Lung (tissue), 12 donors: Measurements from ENCODE around the gene NECTIN4. TPM values are rescaled to one million over a fixed set of nuclear protein-coding genes. Genes with fewer than 3 reads are reported as not detected.

ENCODE experiments used
- ATAC-seq: fragments of 200-7000 bp; cut with Tn5 transposase; one replicate; pipeline ENCODE4 v1.9.1; 2020; ENCODE audit warnings: moderate number of reproducible peaks; ENCODE audit not compliant: insufficient read depth, low FRiP score
- DNase-seq, 3 donors: peaks; one replicate each; pipeline ENCODE4 v3.0.0-alpha.2; 2013 to 2017
- H3K27ac ChIP-seq, 2 donors: one replicate each; pipeline ENCODE4 v1.5.1; 2013; ENCODE audit warnings: mild to moderate bottlenecking in 2 of 2, moderate library complexity in 2 of 2, control low read depth in 1 of 2, inconsistent platforms in 1 of 2, low read depth in 1 of 2, low read length in 1 of 2
- H3K27me3 ChIP-seq, 3 donors: one replicate each; pipeline ENCODE4 v1.5.1; 2013; ENCODE audit warnings: low read length in 2 of 3; ENCODE audit not compliant: control insufficient read depth in 3 of 3, insufficient read depth in 3 of 3
- H3K36me3 ChIP-seq, 4 donors: one replicate each; pipeline ENCODE4 v1.5.1; 2013; ENCODE audit warnings: low read length in 4 of 4, mild to moderate bottlenecking in 1 of 4, moderate library complexity in 1 of 4; ENCODE audit not compliant: control insufficient read depth in 4 of 4, insufficient read depth in 4 of 4
- H3K4me1 ChIP-seq, 5 donors: one replicate each; pipeline ENCODE4 v1.5.1; 2013; ENCODE audit warnings: low read length in 5 of 5, mild to moderate bottlenecking in 2 of 5, moderate library complexity in 1 of 5; ENCODE audit not compliant: control insufficient read depth in 5 of 5, insufficient read depth in 5 of 5
- H3K4me3 ChIP-seq: one replicate; pipeline ENCODE4 v1.5.1; 2013; ENCODE audit warnings: mild to moderate bottlenecking, control low read depth, moderate library complexity
- H3K9ac ChIP-seq, 2 donors: one replicate each; pipeline ENCODE4 v1.5.1; 2013; ENCODE audit warnings: low read length in 2 of 2, control low read depth in 1 of 2; ENCODE audit not compliant: insufficient read depth in 1 of 2
- H3K9me3 ChIP-seq, 4 donors: one replicate each; pipeline ENCODE4 v1.5.1; 2013; ENCODE audit warnings: low read length in 3 of 4, mild to moderate bottlenecking in 1 of 4, moderate library complexity in 1 of 4; ENCODE audit not compliant: control insufficient read depth in 4 of 4, insufficient read depth in 3 of 4
- WGBS, 2 donors: extraction: QIAGEN DNeasy Blood & Tissue Kit; methylation state at CpG; one replicate each; pipeline ENCODE4 v1.1.7; 2013; 5-methylcytosine and 5-hydroxymethylcytosine counted together
- polyA plus RNA-seq, 2 donors: library from polyadenylated mRNA; stranded (reverse); fragments of 200-250 nt; gene quantifications; one replicate each; pipeline ENCODE4 v1.2.1, GENCODE V29; 2013
- total RNA-seq, 2 donors: library from RNA; depleted of rRNA in 1 of 2; stranded (reverse); fragments of >200 nt in 1 of 2; gene quantifications; one replicate each; pipeline ENCODE4 v1.2.1, GENCODE V29; 2014 to 2021
- TF ChIP-seq, protein P1 (sequence below): IDR thresholded peaks from 2 replicates; pipeline ENCODE4 v1.5.1; 2012; ENCODE audit warnings: mild to moderate bottlenecking; ENCODE audit errors: control extremely low read depth, extremely low read depth
- donor health status: control.
- donor health status: control.
- donor health status: Bipolar disorder and iron deficiency.
- donor health status: healthy.
- donor health status: DM: yes; HTN: yes; CAD: no.

NECTIN4 gene
- total and polyA plus RNA-seq, 4 donors, result 6.2 to 12.5 (median 9.9) TPM

DNA sequence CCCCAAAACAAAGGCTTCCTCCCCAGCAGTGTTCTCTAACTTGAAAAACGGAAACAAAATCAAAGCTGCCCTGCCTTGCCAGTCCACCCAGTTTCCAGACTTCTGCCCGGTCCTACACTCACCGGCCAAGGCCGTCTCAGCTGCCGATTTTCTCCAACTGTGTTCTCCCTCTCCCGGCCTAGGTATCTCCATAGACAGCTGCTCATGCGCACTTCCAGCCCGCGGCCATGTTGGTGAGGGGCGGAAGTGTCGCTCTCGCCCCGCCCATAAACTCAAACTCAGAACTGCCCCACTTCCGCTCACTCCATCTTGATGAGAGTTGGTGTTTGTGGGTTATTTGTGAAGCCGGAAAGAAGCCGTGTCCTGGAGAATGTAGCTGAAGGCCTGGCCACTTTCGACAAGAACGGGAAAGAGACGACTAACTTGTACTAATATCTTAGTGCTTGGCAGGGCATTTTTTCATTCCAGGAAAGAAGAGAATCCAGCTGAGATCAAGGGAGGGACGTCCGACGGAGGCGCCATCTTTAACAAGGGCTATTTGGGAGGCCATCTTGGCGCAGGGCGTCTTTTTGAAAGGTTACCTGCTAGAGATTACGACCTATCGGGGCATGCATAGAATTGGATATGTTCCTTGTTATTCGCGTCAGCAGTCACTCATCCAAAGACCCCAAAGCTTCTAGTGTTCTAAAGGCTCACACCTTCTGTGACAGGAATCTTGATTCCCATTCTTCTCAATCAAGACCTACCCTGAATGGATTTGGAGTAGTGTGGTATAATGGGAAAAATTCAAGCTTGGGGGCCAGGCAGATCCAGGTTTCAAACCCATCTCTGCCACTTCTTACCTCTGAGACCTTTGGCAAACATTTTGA, 43.4 kb downstream of the NECTIN4 start, which contains the start of gene USF1:
TSS of gene USF1 (minus strand) at position 242 of the 869 bp plus-strand sequence. CDS start 2,702 bp downstream, outside the sequence.
- Histone ChIP-seq H3K27ac (peak within 1 kb of the TSS; percentile 95 to 96), H3K27me3 (no peaks in the 10 kb centered on the region), H3K9me3 (peaks cover 0 to 10% (median 4%) of the 10 kb centered on the region in 4 donors), H3K9ac (peak within 1 kb of the TSS; percentile 79 to 93), H3K36me3 (peaks cover 17 to 23% (median 21%) of the 10 kb centered on the region in 4 donors), H3K4me1 (peaks cover 5 to 11% (median 5%) of the 10 kb centered on the region in 5 donors), H3K4me3 (peak within 1 kb of the TSS; percentile 71)
- TF ChIP-seq, protein P1, sequence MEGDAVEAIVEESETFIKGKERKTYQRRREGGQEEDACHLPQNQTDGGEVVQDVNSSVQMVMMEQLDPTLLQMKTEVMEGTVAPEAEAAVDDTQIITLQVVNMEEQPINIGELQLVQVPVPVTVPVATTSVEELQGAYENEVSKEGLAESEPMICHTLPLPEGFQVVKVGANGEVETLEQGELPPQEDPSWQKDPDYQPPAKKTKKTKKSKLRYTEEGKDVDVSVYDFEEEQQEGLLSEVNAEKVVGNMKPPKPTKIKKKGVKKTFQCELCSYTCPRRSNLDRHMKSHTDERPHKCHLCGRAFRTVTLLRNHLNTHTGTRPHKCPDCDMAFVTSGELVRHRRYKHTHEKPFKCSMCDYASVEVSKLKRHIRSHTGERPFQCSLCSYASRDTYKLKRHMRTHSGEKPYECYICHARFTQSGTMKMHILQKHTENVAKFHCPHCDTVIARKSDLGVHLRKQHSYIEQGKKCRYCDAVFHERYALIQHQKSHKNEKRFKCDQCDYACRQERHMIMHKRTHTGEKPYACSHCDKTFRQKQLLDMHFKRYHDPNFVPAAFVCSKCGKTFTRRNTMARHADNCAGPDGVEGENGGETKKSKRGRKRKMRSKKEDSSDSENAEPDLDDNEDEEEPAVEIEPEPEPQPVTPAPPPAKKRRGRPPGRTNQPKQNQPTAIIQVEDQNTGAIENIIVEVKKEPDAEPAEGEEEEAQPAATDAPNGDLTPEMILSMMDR, result no peak
- DNase-seq, result peak; percentile 97 to 99 (median 99)
- ATAC-seq, result peak; percentile 95
- WGBS, 2 donors, result 0 to 1% methylated on average over 29 of the region's 29 CpGs

DNA sequence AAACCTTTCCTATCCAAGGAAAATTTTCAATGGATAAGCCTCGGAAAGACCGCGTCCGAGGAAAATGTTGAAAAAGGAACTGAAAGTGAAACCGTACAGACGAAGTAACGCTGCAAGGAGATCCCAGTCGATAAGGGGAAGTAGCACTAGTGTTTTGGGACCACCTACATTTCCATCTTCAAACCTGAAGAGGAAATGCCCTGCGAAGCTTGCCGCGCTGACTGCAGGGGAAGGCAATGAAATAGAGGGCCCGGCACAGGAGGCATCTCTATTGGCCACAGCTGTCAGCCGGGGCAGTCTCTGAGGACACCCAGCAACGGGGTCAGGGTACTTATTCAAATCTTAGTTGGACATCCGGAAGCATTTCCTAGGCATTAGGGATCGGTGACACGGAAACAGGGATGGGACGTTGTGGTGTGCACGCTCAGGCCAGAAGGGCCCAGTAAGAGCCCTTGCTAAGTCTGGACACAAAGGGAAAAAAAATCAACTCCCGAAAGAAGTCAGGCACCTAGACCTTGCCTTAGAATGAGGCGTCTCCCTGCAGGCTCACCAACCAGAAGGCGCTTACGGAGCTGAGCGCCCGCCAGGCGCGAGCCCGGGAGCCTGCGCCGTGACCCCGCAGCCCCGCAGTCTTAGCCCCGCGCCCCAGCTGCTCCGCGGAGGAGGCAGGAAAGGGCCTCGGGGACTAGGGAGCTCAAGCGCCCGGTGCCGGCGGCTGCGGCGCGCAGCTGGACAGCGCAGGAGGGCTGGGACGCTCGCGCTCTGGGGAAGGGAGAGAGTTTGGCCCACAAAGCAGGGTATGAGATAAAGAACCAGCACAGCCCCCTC, 44.2 kb downstream of the NECTIN4 start:
- WGBS, 2 donors, result 0 to 1% methylated on average over 46 to 48 of the region's 48 CpGs
- peak; percentile 79 to 83 (median 81) for DNase-seq
- TF ChIP-seq, protein P1, result no peak
- H3K27me3 ChIP-seq, result no peaks in the 10 kb centered on the region
- peak overlapping the region; percentile 95 to 96 for H3K27ac ChIP-seq
- H3K9me3 ChIP-seq, result peaks cover 0 to 10% (median 4%) of the 10 kb centered on the region in 4 donors
- H3K9ac ChIP-seq, result peak overlapping the region; percentile 79 to 93
- peaks cover 5 to 11% (median 5%) of the 10 kb centered on the region in 5 donors for H3K4me1 ChIP-seq
- peak overlapping the region; percentile 71 for H3K4me3 ChIP-seq
- peaks cover 23 to 30% (median 25%) of the 10 kb centered on the region in 4 donors for H3K36me3 ChIP-seq
- ATAC-seq, result peak; percentile 70

DNA sequence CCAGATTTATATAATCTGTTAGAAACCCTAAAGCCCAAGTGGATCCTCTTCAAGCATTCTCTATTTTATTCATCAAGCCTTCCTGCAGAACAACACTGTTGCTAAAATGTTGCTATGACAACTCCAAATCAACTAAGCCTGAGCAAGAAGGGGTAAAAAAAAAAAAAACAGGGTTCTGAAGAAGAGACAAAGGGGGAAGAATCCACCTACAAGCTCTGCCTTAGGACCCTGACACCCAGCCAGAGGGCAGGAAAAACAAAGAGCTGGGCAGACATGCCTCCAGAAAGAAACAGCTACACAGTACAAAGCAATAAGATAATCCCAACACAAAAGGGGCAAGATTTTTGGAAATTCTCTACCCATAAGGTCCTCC, 44.8 kb downstream of the NECTIN4 start:
- DNase-seq, result no peak
- Histone ChIP-seq H3K4me1 (peaks cover 5 to 11% (median 5%) of the 10 kb centered on the region in 5 donors), H3K27me3 (no peaks in the 10 kb centered on the region), H3K36me3 (peaks cover 28 to 36% (median 31%) of the 10 kb centered on the region in 4 donors), H3K27ac (peak overlapping the region; percentile 95 to 96), H3K9ac (peak overlapping the region; percentile 79 to 93), H3K4me3 (peak overlapping the region; percentile 71), H3K9me3 (peaks cover 0 to 10% (median 5%) of the 10 kb centered on the region in 4 donors)
- no peak for ATAC-seq
- TF ChIP-seq, protein P1, result no peak
